Endothelial cell (in vitro differentiated cells): Measurements from ENCODE around the gene COL12A1. TPM values are rescaled to one million over a fixed set of nuclear protein-coding genes. Genes with fewer than 3 reads are reported as not detected.

Experiments
- DNase-seq: peaks from one replicate; pipeline ENCODE4 v3.0.0; 2021; ENCODE audit warnings: low spot score
- H3K27ac Mint-ChIP-seq: one replicate; pipeline ENCODE4 v1.8.0; 2021; ENCODE audit warnings: mixed read lengths, inconsistent platforms; ENCODE audit not compliant: unreplicated experiment
- H3K27me3 Mint-ChIP-seq: one replicate; pipeline ENCODE4 v1.8.0; 2021; ENCODE audit warnings: mild to moderate bottlenecking, moderate library complexity, mixed read lengths, inconsistent platforms; ENCODE audit not compliant: unreplicated experiment
- H3K36me3 Mint-ChIP-seq: one replicate; pipeline ENCODE4 v1.8.0; 2021; ENCODE audit warnings: mild to moderate bottlenecking, low read depth, mixed read lengths, inconsistent platforms; ENCODE audit not compliant: unreplicated experiment
- H3K4me1 Mint-ChIP-seq: one replicate; pipeline ENCODE4 v1.8.0; 2021; ENCODE audit warnings: mild to moderate bottlenecking, mixed read lengths, inconsistent platforms; ENCODE audit not compliant: unreplicated experiment
- H3K4me3 Mint-ChIP-seq: one replicate; pipeline ENCODE4 v1.8.0; 2021; ENCODE audit warnings: mild to moderate bottlenecking, mixed read lengths, inconsistent platforms; ENCODE audit not compliant: unreplicated experiment
- H3K9me3 Mint-ChIP-seq: one replicate; pipeline ENCODE4 v1.8.0; 2021; ENCODE audit warnings: mixed read lengths, inconsistent platforms; ENCODE audit not compliant: unreplicated experiment
- CTCF ChIP-seq: fragments of 200-600 bp; sonication (generic); IDR thresholded peaks from one replicate; pipeline ENCODE4 v1.5.0; 2021; ENCODE audit warnings: antibody characterized with exemption; ENCODE audit not compliant: unreplicated experiment
- total RNA-seq: library from RNA; stranded (reverse); fragmentation: NEBNext Ultra II Directional; extraction: Animal tissue kit (Norgen Biotek cat#: 25700); gene quantifications from one replicate; pipeline ENCODE4 v1.2.1, GENCODE V29; 2021; ENCODE audit not compliant: unreplicated experiment

COL12A1 gene
- total RNA-seq, 1 donor from 2014 or later: 6.3 TPM

DNA sequence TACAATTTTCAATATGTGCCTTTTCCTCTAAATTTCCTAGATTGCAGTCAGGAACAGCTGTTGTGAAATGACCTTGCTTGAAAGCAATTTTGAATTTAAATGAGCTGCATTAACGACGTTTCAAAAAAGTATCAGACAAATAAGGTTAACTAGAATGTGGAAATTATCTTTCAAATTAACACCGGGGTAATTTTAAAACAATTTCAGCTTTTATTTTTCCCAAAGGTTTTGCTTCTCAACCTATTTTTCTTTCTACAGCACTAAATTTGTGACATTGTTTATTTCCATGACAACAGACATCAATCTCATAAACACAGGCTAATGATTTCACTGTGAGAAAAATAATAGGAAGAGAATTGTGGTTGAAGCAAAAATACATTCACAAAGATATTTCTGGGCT, 38.5 kb downstream of the COL12A1 start:
- TF ChIP-seq CTCF: no peak
- Mint-ChIP-seq H3K4me1 (peaks cover 5% of the 10 kb centered on the region), H3K9me3 (no peaks in the 10 kb centered on the region), H3K36me3 (no peaks in the 10 kb centered on the region), H3K27me3 (no peaks in the 10 kb centered on the region), H3K27ac (no peak overlapping the region), H3K4me3 (no peak overlapping the region)
- DNase-seq: no peak

- Mint-ChIP-seq H3K4me3 (no peak overlapping the region), H3K4me1 (peaks cover 5% of the 10 kb centered on the region), H3K27me3 (no peaks in the 10 kb centered on the region), H3K36me3 (no peaks in the 10 kb centered on the region), H3K27ac (no peak overlapping the region), H3K9me3 (no peaks in the 10 kb centered on the region)
- DNase-seq: no peak
- TF ChIP-seq CTCF: no peak
Measured at GRCh38 chr6:75166773-75167172, 39.1 kb downstream of the COL12A1 start.

- H3K9me3 Mint-ChIP-seq: no peaks in the 10 kb centered on the region
- no peak for TF ChIP-seq CTCF
- H3K27me3 Mint-ChIP-seq: no peaks in the 10 kb centered on the region
Measured at GRCh38 chr6:75166236-75166635, 39.6 kb downstream of the COL12A1 start.

DNA sequence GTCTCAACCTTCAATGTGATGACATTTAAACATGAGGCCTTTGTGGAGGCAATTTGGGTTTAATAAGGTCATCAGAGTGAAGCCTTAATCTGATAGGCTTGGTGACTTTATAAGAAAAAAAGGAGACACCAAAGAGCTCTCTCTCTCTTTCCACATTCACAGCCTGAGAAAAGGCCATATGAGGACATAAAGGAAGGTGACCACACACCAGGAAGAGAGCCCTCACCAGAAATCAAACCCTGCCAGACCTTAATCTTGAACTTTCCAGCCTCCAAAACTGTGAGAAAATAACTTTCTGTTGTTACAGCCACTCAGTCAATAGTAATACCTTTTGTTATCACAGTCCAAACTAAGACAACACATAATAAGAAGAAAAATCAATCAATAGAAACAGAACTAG, 47.7 kb downstream of the COL12A1 start:
- Mint-ChIP-seq H3K27ac (no peak overlapping the region), H3K27me3 (no peaks in the 10 kb centered on the region), H3K4me3 (no peak overlapping the region), H3K9me3 (no peaks in the 10 kb centered on the region), H3K4me1 (no peaks in the 10 kb centered on the region), H3K36me3 (no peaks in the 10 kb centered on the region)
- no peak for DNase-seq
- no peak for TF ChIP-seq CTCF

More at GRCh38 chr6:75166236-75166635, 39.6 kb downstream of the COL12A1 start:
- Mint-ChIP-seq H3K4me3 (no peak overlapping the region), H3K4me1 (peaks cover 5% of the 10 kb centered on the region), H3K36me3 (no peaks in the 10 kb centered on the region), H3K27ac (no peak overlapping the region)
- DNase-seq: no peak

- Mint-ChIP-seq H3K36me3 (no peaks in the 10 kb centered on the region), H3K27ac (no peak overlapping the region), H3K27me3 (no peaks in the 10 kb centered on the region), H3K9me3 (no peaks in the 10 kb centered on the region), H3K4me3 (no peak overlapping the region), H3K4me1 (no peaks in the 10 kb centered on the region)
- no peak for TF ChIP-seq CTCF
- no peak for DNase-seq
Measured at GRCh38 chr6:75157336-75157735, 48.5 kb downstream of the COL12A1 start.
